GM10248 (cell line): ENCODE results near the gene CCNY.

Experiments
- CTCF ChIA-PET: fragments of 300-600 bp; sonication (Branson Sonifier 250); formaldehyde crosslinking; extraction: SDS; loops from one replicate; lab custom pipeline; 2021; ENCODE audit warnings: antibody characterized with exemption; lab: Yijun Ruan, JAX
- POLR2A ChIA-PET: fragments of 350-650 bp; sonication (Branson Sonifier 250); formaldehyde crosslinking; extraction: SDS; loops from one replicate; lab custom pipeline; 2020; ENCODE audit warnings: antibody characterized with exemption; lab: Yijun Ruan, JAX
- DNase-seq: peaks from one replicate; pipeline ENCODE4 v3.0.0; 2012; ENCODE audit errors: extremely low spot score
- TF ChIP-seq, protein P1 (sequence below): IDR thresholded peaks from 2 replicates; pipeline ENCODE4 v1.5.1; 2012; ENCODE audit warnings: mild to moderate bottlenecking, low read depth; ENCODE audit errors: extremely low read depth, missing control alignments, control extremely low read depth

Gene CCNY

GRCh38 chr10:35322636-35323035 lies 13.7 kb upstream of the CCNY start:
- DNase-seq: no peak
- ChIA-PET POLR2A (no interaction called here), CTCF (no interaction called here)
- TF ChIP-seq, protein P1, sequence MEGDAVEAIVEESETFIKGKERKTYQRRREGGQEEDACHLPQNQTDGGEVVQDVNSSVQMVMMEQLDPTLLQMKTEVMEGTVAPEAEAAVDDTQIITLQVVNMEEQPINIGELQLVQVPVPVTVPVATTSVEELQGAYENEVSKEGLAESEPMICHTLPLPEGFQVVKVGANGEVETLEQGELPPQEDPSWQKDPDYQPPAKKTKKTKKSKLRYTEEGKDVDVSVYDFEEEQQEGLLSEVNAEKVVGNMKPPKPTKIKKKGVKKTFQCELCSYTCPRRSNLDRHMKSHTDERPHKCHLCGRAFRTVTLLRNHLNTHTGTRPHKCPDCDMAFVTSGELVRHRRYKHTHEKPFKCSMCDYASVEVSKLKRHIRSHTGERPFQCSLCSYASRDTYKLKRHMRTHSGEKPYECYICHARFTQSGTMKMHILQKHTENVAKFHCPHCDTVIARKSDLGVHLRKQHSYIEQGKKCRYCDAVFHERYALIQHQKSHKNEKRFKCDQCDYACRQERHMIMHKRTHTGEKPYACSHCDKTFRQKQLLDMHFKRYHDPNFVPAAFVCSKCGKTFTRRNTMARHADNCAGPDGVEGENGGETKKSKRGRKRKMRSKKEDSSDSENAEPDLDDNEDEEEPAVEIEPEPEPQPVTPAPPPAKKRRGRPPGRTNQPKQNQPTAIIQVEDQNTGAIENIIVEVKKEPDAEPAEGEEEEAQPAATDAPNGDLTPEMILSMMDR: no peak

DNA sequence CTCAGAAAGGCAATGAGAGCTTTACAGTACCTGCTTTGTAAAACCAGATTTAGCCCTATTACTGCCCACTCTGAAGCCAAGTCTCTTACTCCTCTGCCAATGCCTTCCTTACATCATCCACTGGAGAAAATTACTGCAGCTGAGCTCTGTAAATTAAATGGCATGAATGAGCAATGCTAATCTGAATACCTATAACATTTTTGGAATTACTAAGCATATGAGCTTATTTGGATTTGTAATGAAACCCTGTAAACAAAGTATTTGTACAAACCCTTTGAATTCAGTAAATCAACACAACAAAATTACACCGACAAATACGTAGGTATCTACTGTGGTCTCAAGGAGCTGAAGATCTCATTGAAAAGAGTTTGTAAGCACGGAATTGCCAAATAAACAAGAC lies 12.1 kb upstream of the CCNY start:
- CTCF ChIA-PET: interaction anchor here (0.6 to 1.4 kb wide), 2 partner anchors 9 to 16 kb away, joined by 3 read pairs; no protein-coding TSS in a partner anchor
- no peak for DNase-seq
- TF ChIP-seq, protein P1: no peak
- POLR2A ChIA-PET: no interaction called here

DNA sequence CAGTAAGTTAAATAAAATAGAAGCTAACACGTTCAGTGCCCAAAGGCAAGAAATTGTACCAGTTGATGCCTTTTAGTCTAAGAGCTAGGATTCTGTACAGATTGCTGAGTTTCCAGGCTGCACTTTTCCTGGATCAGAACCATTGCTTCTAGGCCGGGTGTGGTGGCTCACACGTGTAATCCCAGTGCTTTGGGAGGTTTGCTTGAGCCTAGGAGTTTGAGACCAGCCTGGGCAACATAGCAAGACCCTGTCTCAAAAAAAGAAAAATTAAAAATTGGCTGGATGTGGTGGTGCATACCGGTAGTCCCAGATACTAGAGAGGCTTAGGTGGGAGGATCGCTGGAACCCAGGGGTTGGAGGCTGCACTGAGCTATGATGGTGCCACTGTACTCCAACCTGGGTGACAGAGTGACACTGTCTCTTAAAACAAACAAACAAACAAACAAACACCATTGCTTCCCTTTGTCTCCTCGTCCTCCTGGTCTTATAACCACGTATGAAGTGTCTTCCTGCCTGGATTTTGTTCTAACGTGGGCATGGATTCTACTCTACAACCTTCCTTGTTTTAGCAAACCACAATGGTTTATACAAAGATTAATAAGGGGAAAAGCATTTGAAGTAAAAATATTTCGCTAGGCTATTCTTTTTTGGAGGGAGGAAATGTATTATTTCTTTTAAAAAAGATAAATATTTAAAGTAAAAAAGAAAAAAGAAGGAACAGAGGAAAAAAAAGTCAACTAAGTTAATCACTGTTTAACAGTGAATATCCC lies 9.7 kb upstream of the CCNY start:
- DNase-seq: no peak
- CTCF ChIA-PET: interaction anchor here (1.0 to 1.1 kb wide), 2 partner anchors 9 to 23 kb away, joined by 3 read pairs; no protein-coding TSS in a partner anchor
- TF ChIP-seq, protein P1: no peak

DNA sequence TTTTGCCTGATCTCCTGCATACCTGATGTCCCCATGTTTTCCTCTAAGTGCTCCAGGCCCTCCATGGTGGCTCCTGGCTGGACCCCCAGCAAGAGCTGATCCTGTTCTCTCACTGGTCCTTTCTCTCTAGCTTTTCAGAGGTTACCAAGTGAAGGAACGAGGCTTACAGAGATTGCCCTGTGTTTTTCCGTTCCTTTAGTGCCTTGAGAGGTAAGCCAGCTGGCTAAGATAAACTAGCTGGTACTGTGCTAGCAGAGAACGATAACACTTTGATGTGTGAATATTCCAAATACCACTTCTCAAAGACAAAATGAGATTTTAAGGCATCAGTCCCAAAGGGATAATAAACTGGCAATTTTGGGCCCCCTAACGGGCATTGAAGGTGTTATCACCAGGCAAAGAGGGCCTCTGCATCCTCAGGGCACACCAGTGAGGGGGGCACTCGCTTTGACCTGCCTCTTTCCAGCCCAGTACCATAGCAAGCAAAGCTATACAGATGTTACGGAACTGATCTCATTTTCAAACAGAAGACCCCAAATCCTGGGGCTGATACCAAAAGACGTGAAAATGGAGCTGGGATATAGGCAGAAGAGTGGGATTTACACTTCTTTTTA lies 8.4 kb upstream of the CCNY start:
- TF ChIP-seq, protein P1: no peak
- ChIA-PET CTCF (interaction anchor here (0.7 to 1.4 kb wide), 3 partner anchors 9 to 26 kb away, joined by 3 read pairs; partner anchors contain the start of gene CCNY), POLR2A (no interaction called here)
- no peak for DNase-seq

More for the DNA sequence above, 9.7 kb upstream of the CCNY start:
- POLR2A ChIA-PET: no interaction called here

DNA sequence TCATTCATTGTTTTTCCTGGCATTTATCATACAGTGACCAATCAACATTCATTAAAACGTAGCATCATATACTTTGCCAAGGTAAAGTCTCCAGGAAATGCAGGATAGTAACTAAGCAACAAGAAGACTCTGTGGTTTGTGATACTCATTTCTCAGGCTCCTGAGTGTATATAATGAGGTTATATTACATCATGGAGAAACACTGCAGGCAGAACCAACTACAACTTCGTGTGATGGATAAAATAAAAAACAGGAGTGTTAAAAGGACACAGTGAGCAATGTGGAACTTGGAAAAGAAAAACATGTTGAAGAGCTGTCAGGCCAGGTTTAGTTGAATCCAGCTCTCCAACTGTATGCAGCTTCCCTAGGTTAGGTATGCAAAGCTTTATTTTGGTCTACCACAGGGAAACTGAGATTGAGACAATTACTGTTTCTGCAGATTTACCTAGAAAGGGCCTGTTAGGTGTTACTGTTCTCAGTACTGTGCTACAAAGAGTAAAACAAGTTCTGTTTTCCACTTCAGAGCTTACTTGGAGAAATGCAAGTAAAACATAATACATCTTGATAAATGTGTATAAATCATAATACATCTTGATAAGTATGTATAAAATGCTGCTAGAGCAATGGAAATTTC lies 7.8 kb upstream of the CCNY start:
- ChIA-PET POLR2A (no interaction called here), CTCF (interaction anchor here (1.4 kb wide), 1 partner anchor 25 kb away, joined by 3 read pairs; no protein-coding TSS in a partner anchor)
- TF ChIP-seq, protein P1: no peak
- no peak for DNase-seq

DNA sequence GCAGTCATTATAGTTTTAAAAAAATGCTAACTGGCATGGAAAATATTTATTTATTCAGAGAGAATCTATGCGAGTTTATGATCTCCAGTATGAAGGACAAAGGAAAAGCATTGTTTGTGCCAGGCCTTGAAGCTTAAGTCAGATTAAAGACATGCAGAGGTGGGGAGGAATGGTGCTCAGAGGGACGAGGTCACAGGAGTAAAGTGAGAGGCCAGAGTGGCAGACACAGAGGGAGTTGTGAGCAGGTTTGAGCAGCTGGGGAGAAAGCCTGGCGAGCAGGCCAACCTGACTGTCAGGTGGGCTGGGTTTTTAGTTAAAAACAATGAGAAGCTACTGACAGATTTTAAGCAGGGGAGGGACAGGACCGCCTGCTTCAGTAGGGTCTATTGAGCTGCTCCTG lies 6.8 kb upstream of the CCNY start:
- TF ChIP-seq, protein P1: no peak
- ChIA-PET POLR2A (no interaction called here), CTCF (interaction anchor here (1.0 to 1.2 kb wide), 3 partner anchors 10 to 55 kb away, joined by 3 to 4 read pairs (median 3); no protein-coding TSS in a partner anchor)
- no peak for DNase-seq
